Ishikawa (cell line): ENCODE measurements around the gene ST6GALNAC3.

Experiments used
- CEBPB ChIP-seq: IDR thresholded peaks from 2 replicates; pipeline ENCODE4 v1.6.1; 2012
- EGR1 ChIP-seq: IDR thresholded peaks from 2 replicates; pipeline ENCODE4 v1.6.1; 2012
- EP300 ChIP-seq: IDR thresholded peaks from 2 replicates; pipeline ENCODE4 v1.6.1; 2012; ENCODE audit warnings: borderline replicate concordance
- FOXM1 ChIP-seq: IDR thresholded peaks from 2 replicates; pipeline ENCODE4 v1.6.1; 2012; ENCODE audit warnings: low read depth, borderline replicate concordance
- NFIC ChIP-seq: IDR thresholded peaks from 2 replicates; pipeline ENCODE4 v1.6.1; 2012
- RAD21 ChIP-seq: IDR thresholded peaks from 2 replicates; pipeline ENCODE4 v1.6.1; 2012; ENCODE audit warnings: low read depth
- TAF1 ChIP-seq: IDR thresholded peaks from 2 replicates; pipeline ENCODE4 v1.6.1; 2012; ENCODE audit warnings: low read depth, mild to moderate bottlenecking
- TCF12 ChIP-seq: IDR thresholded peaks from 2 replicates; pipeline ENCODE4 v1.6.1; 2012; ENCODE audit warnings: low read depth
- TEAD4 ChIP-seq: IDR thresholded peaks from 2 replicates; pipeline ENCODE4 v1.6.1; 2012
- YY1 ChIP-seq: IDR thresholded peaks from 2 replicates; pipeline ENCODE4 v1.6.1; 2012; ENCODE audit warnings: low read depth
- ZBTB7A ChIP-seq: IDR thresholded peaks from 2 replicates; pipeline ENCODE4 v1.6.1; 2012; ENCODE audit warnings: low read depth
- TF ChIP-seq, protein P1 (sequence below): IDR thresholded peaks from 2 replicates; pipeline ENCODE4 v1.6.1; 2012
- TF ChIP-seq, protein P2 (sequence below): IDR thresholded peaks from 2 replicates; pipeline ENCODE4 v1.6.1; 2012; ENCODE audit warnings: low read depth, mild to moderate bottlenecking
- TF ChIP-seq, protein P3 (sequence below): IDR thresholded peaks from 2 replicates; pipeline ENCODE4 v1.6.1; 2012

Gene ST6GALNAC3

DNA sequence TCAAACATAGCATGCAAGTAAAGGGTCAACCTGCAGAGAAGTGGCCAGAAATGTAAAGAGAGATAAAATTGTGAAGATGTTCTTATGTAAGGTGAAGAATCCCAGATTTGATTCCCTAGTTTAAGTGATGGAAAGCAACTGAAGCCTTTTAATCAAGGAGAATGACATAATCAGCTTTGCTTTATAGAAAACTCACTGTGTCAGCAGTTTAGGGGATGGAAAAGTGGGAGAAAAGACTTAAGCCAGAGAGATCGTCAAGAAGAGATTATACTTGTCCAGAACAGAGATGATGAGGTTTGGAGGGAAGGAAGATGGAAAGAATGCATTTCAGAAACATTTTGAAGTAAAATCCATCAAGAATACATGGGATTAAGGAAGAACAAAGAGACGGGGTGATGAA, 517.4 kb downstream of the ST6GALNAC3 start:
- TF ChIP-seq ZBTB7A = no peak
- no peak for TF ChIP-seq TEAD4

DNA sequence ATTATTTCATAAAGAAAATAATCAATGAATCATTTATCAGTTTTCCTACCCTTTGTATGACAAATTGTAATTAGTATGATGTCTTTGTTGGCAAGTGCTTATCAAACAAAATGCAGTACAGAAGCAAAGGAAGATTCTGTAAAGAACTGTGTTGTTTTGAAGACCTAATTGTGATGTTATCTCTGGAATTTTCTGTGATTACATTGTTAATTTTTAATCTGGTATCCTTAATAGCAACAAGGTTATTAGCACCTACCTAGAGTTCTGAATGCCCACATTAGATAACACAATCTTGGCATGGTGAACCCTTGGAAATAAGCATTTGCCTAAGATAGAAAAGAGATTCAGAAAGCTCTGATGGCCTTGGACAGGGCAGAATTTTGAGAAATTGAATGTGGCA, 518.6 kb downstream of the ST6GALNAC3 start:
- TF ChIP-seq, protein P1, sequence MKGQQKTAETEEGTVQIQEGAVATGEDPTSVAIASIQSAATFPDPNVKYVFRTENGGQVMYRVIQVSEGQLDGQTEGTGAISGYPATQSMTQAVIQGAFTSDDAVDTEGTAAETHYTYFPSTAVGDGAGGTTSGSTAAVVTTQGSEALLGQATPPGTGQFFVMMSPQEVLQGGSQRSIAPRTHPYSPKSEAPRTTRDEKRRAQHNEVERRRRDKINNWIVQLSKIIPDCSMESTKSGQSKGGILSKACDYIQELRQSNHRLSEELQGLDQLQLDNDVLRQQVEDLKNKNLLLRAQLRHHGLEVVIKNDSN = no peak
- TF ChIP-seq, protein P2, sequence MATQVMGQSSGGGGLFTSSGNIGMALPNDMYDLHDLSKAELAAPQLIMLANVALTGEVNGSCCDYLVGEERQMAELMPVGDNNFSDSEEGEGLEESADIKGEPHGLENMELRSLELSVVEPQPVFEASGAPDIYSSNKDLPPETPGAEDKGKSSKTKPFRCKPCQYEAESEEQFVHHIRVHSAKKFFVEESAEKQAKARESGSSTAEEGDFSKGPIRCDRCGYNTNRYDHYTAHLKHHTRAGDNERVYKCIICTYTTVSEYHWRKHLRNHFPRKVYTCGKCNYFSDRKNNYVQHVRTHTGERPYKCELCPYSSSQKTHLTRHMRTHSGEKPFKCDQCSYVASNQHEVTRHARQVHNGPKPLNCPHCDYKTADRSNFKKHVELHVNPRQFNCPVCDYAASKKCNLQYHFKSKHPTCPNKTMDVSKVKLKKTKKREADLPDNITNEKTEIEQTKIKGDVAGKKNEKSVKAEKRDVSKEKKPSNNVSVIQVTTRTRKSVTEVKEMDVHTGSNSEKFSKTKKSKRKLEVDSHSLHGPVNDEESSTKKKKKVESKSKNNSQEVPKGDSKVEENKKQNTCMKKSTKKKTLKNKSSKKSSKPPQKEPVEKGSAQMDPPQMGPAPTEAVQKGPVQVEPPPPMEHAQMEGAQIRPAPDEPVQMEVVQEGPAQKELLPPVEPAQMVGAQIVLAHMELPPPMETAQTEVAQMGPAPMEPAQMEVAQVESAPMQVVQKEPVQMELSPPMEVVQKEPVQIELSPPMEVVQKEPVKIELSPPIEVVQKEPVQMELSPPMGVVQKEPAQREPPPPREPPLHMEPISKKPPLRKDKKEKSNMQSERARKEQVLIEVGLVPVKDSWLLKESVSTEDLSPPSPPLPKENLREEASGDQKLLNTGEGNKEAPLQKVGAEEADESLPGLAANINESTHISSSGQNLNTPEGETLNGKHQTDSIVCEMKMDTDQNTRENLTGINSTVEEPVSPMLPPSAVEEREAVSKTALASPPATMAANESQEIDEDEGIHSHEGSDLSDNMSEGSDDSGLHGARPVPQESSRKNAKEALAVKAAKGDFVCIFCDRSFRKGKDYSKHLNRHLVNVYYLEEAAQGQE = no peak
- TF ChIP-seq ZBTB7A (no peak), YY1 (no peak), EGR1 (no peak)

DNA sequence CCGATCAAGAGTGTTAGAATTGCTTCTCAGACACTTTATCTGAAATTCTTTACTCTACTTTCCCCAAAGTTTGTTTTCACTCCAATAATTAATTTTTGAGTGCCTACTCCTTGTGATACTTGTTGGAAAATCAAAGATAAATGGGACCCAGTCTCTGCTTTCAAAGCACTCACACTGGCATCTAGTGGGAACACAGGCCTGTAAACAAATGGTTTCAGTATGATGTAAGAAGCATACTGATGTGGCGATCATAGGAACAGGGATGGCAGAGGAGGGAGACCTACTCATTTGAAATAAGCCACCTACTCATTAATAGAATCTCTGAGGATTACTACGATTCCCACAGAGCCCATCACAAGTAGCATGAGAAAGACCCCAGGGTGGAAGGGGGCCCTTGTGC, 519.1 kb downstream of the ST6GALNAC3 start:
- TF ChIP-seq, protein P2 = no peak
- no peak for TF ChIP-seq CEBPB

DNA sequence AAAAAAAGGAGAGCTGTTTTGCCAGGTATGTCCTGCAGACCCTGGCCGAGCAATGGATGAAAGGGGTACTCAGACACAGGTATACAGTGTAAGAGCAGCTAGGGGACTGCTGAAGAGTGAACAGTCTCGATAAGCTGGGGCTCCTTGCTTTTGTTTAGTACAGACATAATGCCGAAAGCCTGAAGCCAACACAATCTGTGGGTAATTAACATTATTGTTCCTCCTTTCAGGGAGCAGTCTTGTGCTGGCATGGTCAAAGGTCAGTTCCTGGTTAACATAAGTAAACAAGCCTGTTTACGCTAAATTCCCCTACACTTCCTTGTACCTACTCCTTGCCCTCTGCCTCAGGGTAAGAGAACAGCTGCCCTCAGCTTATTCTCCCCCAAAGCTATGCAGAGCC, 520.5 kb downstream of the ST6GALNAC3 start:
- TF ChIP-seq YY1 = no peak
- TF ChIP-seq RAD21 = no peak
- no peak for TF ChIP-seq FOXM1
- no peak for TF ChIP-seq NFIC
- TF ChIP-seq TEAD4 = no peak
- no peak for TF ChIP-seq TAF1
- no peak for TF ChIP-seq ZBTB7A
- TF ChIP-seq, protein P1 = no peak

DNA sequence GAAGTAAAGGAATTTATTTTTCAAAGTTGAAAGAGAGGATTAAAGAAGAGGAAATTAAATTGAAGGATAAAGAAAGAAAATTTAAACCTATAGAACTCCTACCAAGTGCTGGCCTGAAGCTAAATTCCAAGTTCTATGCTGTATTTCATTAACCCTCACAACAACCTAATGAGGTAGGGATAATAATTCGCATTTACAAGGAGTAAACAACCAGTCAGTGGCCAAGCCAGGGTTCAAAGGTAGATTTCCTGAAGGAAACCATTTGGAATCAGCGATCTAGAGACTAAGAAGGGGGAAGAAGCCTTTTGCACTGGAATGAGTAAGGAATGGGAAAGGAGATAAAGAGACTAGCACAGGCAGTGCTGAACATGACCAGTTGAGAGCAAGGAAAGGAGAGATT, 526.9 kb downstream of the ST6GALNAC3 start:
- TF ChIP-seq EP300 (no peak), TEAD4 (no peak), TCF12 (no peak)
- TF ChIP-seq, protein P1 = no peak

DNA sequence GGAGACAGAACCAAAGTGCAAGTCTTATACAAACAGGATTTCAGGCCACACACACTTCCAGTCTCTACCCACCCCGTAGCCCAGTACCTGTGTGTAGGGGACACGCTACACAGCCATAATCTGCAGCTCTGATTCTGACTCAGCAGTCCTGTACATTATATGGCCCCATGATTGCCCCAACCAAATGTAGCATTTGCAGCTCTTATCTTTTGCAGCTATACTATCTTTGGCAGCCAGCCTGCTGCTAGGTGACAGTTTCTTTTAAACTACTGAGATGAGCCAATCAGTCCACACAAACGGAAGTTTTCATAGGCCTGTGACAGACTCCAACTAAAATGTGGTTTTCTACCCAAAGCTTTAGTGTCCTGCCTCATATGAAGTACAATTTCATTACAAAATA, 533.2 kb downstream of the ST6GALNAC3 start:
- TF ChIP-seq, protein P3, sequence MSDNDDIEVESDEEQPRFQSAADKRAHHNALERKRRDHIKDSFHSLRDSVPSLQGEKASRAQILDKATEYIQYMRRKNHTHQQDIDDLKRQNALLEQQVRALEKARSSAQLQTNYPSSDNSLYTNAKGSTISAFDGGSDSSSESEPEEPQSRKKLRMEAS = no peak
- TF ChIP-seq TEAD4 (no peak), TCF12 (no peak), TAF1 (no peak), ZBTB7A (no peak), EP300 (no peak), NFIC (no peak), FOXM1 (no peak), RAD21 (no peak)
- TF ChIP-seq, protein P1 = no peak

DNA sequence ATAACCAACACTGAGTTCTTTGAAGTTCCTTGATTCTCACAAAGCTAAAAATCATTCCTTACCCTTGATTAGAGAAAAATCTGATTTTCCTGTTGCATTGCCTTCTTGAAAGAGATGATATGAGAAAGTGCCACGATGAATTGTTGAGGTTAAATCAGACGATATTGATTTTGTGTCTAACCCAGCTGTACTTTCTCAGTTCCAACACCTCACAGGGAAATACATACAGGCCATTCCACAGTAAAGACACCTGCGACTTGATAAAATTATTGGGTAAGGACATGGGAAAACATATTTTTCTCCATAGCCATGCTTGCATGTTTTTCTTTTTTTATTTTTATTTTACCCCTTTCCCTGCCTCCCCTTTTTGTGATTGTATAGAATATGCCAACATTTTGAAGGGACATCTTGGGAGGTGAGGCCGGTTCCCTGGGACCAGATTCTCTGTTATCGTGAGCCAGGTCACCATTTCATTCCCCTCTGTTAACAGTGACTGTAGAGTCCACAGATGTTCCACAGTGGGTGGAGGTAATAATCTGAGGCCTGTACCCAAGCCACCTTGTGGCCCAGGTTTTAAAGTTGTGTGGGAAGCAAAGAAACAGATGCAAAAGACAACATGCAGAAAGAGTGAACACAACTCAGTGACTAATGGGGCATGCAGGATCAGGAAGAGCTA, 537.4 kb downstream of the ST6GALNAC3 start:
- TF ChIP-seq NFIC (no peak), EP300 (no peak)
